SIG-M5 treated with dmso at 0.1 percent for 504 hours (cell line): ENCODE measurements around the gene TRIM34.
"Not testable (repeated sequence)": the region's sequence is repeated elsewhere in the genome, so short reads cannot be mapped to it uniquely, and the experiment has no call there.

Source experiments
- DNase-seq: peaks from one replicate; lab custom pipeline; 2025; ENCODE audit not compliant: unreplicated experiment; lab: John Stamatoyannopoulos, UW

Gene TRIM34, protein sequence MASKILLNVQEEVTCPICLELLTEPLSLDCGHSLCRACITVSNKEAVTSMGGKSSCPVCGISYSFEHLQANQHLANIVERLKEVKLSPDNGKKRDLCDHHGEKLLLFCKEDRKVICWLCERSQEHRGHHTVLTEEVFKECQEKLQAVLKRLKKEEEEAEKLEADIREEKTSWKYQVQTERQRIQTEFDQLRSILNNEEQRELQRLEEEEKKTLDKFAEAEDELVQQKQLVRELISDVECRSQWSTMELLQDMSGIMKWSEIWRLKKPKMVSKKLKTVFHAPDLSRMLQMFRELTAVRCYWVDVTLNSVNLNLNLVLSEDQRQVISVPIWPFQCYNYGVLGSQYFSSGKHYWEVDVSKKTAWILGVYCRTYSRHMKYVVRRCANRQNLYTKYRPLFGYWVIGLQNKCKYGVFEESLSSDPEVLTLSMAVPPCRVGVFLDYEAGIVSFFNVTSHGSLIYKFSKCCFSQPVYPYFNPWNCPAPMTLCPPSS

DNA sequence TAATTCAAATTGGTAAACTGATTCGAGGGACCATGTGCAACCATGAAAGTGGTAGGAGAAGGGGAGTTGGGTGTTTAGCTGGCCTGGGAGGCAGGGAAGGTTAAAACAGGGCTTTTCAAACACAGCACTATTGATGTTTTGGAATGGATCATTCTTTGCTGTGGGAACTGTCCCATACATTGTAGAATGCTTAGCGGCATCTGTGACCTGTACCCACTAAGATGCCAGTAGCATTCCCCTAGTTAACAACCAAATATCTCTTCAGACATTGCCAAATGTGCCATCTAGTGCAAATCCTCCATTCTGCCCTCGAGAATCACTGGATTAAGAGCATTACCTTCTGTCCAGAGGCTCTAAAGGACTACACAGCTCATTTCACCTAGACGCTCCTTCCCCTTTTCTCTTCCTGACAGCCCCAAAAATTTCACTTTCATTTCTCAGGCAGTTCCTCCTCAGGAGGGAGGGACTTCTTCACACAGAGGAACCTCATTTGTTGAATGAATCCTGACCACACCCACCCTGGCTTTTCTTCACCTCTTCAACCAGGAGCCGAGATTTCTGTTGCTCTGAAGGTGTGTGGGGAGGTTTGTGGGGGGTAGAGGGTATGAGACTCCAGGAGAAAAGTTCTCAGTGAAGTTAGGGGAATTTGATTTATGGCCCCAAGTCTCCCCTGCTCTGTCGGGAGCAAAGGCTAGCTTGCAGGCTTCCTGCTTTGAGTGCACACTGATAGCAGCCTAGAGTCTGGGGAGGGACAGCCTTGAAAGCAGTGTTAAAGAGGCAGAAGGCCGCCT is at the start of gene TRIM34:
TRIM34 (plus strand) TSS at position 513 of the 791 bp plus-strand sequence. CDS start 7,331 bp downstream, outside the sequence.
- peak; percentile 83 for DNase-seq

DNA sequence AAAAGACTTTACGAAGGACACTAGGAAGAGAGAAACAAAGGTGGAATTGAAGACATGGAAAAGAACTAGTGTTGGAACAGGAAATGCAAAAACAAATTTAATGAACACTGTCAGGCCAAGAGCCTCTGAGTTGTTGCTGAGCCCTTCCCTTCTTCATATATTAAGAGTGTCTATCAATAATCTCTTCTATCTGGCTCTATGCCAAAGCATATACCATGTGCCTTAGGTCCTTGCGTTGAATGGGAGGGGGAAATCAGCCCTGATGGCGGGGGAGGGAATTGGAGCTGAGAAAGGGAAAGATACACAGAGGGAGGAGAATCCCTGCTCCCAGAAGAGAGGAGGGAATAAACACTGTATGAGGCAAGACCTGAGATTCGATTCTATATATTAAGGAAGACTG is 49.6 kb upstream of the TRIM34 start:
- DNase-seq = no peak

DNA sequence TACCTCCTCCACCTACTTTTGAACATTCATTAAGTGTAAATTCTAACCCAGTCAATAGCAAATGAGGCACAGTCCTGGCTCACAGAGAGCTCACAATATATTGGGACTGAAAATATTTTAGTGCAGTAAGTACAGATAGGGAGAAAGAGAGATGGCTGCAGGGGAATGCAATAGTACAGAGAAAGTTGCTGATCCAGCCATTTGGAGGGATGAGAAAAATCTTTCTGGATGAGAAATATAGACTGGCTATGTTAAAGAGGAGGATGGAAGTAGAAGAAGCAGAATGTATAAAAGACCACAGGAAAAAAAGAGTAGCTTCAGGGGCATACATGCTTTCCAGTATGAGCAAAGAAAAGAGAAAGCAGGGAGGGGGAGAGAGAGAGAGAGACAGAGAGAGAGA is 47.7 kb upstream of the TRIM34 start:
- DNase-seq = no peak

DNA sequence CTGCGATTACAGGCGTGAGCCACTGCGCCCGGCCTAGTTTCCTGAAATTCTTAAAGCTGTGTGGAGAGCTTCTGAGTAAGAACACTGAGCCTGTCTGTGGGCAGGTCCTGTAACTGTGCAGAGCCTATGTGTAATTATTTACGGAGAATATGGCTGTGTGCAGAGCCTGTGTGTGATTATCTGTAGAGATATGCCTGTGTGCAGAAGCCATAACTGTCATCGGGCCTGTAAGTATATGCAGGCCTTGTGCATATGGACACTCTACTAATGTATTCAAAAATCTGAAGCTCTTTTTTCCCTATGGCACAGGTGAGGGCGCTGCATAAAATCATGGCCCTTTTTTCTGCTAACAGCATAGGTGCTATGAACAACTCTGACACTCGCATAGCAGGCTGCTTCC is 44.2 kb upstream of the TRIM34 start, which contains the start of gene OR52B6:
OR52B6 (plus strand) TSS at position 301 of the 400 bp plus-strand sequence; CDS start at position 301, 0 bp downstream.
- DNase-seq = no peak

DNA sequence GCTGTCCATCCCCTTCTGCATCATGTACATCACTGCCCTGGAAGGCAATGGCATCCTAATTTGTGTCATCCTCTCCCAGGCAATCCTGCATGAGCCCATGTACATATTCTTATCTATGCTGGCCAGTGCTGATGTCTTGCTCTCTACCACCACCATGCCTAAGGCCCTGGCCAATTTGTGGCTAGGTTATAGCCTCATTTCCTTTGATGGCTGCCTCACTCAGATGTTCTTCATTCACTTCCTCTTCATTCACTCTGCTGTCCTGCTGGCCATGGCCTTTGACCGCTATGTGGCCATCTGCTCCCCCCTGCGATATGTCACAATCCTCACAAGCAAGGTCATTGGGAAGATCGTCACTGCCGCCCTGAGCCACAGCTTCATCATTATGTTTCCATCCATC is 43.8 kb upstream of the TRIM34 start:
- DNase-seq = no peak

DNA sequence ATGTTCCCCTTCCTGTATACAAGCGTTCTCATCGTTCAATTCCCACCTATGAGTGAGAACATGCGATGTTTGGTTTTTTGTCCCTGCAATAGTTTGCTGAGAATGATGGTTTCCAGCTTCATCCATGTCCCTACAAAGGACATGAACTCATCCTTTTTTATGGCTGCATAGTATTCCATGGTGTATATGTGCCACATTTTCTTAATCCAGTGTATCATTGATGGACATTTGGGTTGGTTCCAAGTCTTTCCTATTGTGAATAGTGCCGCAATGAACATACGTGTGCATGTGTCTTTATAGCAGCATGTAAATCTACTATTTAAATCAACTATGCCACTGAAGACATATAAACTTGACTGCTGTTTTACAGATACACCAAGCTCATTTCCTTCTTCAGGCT is 40.3 kb upstream of the TRIM34 start:
- not testable (repeated sequence) for DNase-seq

DNA sequence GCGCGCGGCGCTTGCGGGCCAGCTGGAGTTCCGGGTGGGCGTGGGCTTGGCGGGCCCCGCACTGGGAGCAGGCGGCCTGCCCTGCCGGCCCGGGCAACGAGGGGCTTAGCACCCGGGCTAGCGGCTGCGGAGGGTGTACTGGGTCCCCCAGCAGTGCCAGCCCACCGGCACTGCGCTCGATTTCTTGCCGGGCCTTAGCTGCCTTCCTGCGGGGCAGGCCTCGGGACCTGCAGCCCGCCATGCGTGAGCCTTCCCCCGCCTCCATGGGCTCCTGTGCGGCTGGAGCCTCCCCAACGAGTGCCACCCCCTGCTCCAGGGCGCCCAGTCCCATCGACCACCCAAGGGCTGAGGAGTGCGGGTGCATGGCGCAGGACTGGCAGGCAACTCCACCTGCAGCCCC is 34.9 kb upstream of the TRIM34 start:
- DNase-seq = not testable (repeated sequence)

DNA sequence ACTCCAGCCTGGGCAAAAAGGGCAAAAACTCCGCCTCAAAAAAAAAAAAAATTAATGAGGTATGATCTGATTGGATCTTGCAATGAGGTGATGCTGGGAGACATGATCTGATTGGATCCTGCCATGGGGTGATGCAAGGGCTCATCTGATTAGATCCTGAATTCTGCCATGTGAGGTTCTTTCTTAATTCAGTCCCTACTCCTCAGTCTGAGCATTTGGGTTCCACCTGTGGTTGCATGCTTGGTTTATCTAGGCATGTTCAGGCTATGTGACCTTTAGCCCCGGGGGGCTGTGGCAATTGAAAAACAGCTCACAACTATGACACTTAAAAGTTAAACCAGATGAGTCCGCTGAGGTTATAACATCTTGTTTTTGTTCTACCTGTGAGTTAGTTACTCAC is 33.2 kb upstream of the TRIM34 start:
- DNase-seq = no peak

DNA sequence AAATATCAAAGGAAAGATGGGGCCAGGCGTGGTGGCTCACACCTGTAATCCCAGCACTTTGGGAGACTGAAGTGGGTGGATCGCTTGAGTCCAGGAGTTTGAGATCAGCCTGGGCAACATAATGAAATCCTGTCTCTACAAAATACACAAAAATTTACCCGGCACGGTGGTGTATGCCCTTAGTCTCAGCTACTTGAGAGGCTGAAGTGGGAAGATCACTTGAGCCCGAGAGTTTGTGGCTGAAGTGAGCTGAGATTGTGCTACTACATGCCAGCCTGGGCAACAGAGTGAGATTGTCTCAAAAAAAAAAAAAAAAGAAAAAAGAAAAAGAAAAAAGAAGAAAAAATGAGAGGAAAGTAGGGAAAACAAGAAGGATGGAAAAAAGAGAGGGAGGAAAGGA is 32.2 kb upstream of the TRIM34 start:
- no peak for DNase-seq

DNA sequence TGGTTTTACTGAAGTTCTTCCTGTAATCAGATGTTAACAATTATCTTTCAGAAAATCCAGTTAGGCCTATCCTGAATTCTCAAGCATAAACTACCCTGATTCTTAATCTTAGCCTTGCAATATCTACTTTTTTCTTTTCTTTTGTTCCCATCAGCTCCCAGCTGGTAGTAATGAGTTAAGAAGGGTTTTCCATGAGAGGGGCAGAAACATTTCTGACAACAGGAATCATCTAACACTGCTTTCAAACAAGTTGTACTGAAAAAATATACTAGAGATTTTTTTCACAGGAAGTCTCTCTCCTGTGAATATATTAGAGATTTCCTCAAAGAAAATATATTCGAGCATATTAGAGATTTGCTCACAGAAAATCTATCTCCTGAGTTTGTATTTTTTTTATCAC is 31.7 kb upstream of the TRIM34 start:
- no peak for DNase-seq

DNA sequence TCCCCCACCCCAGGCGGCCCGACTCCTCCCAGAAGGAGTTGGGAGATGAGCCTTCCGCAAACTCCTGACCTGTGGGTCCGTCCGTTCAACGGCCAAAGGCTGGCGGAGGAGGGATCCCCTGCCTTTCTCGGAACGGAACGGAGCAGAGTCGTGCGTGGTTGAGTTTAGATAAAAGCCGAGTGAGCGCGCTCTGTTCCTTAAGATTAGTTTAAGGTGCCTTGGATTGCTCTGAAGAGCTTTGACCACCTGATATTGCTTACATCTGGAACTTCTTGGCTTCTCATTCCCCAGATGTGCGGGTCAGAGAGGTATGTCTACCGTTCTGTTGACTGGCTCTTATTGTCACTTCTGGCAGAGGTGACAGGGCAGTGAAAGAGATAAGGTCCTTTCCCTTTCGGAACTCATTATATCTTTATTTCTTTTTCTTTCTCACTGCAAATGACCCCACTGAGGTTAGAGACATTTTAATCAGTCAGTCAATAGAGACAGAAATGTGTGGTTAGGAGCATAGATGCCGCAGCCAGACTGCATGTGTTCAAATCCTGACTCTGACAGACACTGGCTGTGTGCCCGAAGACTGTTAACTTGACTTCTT is 28.1 kb upstream of the TRIM34 start, which contains the start of gene TRIM6:
TRIM6 (plus strand) TSS at position 31 of the 595 bp plus-strand sequence; CDS start at position 292, 261 bp downstream.
- no peak for DNase-seq

DNA sequence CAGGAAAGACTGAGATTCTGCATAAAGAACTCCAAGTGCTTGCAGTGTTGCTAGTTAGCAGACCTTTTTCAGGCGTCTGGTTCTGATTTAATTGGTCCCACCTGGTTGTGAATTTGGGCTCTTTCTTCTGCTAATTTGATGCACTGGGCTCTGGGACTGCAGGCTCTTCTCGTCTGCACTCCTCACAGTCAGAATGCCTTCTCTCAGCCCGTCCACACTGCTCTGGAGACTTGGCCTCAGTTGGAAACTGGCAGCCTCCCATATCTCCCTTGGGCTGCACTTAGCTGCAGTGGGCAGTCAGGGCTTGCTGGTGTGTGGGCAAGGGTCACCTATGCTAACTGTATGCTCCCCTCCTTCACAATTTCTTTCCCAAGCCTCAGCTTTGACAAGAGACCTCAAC is 26.8 kb upstream of the TRIM34 start:
- DNase-seq = no peak

DNA sequence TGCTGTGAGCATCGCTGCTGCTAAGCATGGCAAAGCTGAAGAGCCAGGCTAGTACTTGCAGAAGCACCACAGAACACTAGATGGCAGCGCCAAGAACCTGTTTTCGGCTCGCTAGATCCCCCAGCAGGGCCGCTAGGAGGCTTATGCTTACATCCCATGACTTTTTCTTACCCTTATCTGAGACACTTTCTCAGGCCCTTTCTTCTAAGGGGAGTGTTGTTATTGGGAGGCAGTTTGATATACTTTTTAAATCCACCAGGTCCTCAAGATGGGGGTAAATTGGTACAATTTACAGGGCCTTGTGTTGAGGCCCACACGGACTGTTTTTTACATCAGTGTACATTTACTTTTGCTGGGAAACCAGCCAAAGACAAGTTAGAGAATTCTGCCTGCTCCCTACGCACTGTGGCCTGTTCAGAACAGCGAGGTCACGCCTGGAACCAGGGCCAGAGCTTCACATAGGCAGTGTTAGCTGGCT is 24.4 kb upstream of the TRIM34 start:
- DNase-seq = peak; percentile 67

DNA sequence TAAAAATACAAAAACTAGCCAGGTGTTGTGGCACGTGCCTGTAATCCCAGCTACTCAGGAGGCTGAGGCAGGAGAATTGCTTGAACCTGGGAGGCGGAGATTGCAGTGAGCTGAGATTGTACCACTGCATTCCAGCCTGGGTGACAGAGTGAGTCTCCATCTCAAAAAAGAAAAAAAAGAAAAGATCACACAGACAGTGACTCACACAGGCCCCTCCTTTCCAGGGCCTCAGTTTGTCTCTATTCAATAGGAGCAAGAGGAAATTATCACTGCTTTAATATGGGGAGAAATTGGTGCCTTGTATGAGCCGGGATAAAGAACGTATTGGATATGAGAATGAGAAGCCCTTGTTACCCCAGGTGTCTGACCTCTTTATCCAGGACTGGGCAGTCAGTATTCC is 22.0 kb upstream of the TRIM34 start:
- DNase-seq = not testable (repeated sequence)

DNA sequence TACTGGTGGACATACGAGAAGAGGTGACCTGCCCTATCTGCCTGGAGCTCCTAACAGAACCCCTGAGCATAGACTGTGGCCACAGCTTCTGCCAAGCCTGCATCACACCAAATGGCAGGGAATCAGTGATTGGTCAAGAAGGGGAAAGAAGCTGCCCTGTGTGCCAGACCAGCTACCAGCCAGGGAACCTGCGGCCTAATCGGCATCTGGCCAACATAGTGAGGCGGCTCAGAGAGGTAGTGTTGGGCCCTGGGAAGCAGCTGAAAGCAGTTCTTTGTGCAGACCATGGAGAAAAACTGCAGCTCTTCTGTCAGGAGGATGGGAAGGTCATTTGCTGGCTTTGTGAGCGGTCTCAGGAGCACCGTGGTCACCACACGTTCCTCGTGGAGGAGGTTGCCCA is 21.5 kb upstream of the TRIM34 start:
- DNase-seq = no peak

DNA sequence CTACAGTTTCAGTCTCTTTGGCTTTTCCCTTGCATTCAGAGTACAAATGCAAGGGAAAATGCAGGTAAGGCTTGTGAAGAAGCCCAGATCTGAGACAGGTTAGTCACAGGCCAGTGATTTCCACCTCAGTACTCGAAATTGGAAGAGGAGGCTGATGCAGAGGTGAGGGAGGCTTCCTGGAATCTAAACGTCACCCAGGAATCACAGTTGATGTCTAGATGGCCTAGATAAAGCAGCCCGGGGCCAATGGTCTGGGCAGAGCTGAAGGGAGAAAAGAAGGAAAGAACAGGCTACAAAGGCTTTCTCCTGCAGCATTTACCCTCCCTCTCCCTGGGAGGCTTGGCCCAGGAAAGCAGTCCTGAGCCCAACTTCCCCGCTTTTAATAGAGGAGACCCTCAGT is 19.9 kb upstream of the TRIM34 start:
- no peak for DNase-seq

DNA sequence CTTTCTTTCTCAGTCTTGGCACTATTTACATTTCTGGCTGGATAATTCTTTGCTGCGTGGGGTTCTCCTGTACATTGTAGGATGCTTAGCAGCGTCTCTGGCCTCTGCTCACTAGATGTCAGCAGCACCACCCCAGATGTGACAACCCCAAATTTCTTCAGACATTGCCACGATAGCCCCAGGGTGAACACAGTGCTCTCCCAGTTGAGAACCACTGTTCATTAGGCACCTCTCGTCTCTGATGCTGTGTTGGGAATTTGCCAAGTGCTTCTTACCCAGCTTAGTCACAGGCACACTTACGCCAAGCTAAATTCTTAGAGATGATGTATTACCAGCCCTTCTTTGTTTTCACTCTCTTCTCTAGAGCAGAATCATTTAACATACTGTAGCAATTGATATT is 19.0 kb upstream of the TRIM34 start:
- no peak for DNase-seq

DNA sequence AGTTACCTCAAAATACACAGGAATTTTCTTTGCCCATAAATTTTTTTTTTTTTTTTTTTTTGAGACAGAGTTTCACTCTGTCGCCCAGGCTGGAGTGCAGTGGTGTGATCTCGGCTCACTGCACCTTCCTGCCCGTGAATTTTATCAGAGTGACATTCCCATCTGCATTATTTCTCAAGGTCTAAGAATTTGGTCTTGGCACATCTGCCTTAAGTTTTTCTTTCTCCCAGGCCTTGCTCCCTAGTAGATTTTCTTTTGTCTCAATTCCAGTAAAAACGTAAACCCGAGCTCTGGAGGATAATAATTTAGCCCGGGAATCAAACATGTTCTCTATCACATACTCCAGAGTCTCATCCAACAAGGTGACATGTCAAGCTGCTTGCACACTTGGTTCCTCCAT is 16.0 kb upstream of the TRIM34 start:
- DNase-seq = no peak

DNA sequence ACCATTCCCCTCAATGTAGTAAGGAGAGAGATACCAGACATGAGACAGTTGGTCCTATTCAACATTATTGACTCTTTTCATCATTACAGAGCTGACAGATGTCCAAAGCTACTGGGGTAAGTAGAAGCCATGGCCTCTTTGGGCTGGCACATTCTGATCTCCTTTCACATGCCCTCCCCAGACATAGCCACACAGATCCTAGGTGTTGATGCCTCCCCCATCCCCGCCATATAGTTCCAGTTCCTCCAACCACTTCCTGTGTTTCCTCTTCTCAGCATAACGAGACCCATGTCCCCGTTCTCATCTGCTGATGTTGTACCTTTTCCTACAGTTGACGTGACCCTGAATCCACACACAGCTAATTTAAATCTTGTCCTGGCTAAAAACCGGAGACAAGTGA is 14.4 kb upstream of the TRIM34 start:
- no peak for DNase-seq

DNA sequence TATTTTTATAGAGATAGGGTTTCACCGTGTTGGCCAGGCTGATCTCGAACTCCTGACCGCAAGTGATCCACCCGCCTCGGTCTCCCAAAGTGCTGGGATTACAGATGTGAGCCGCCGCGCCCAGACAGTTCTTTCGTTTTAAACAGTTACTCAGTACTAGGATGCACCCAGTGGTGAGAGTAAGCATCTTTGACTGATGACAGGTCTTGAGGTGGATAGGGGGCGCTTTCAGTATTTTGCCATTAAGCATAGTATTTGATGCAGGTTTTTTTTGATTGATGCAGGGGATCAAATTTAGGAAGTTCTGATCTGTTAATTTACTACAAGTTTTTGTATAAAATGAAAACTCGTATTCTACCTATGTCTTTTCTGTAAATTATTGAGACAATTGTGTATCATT is 13.2 kb upstream of the TRIM34 start:
- DNase-seq = no peak

DNA sequence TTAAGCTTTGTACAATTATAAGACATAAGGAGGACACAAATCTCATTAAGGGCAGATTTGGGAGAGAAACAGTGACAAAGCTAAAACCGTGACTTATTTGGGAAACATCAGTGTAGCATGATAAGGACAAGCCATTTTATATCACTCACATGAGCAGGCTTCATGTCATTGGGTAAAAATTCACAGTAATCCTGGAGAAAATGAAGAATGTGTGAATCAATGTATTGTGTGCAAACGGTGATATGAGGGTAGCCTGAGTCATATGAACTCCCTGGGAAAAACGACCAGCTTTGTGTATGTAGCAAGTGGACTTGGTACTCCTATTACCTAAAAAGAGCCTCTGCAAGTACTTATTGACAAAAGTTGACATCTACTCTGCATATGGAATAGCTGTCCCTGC is 6.0 kb upstream of the TRIM34 start:
- DNase-seq = no peak
